Body of pancreas (tissue), 4 donors: ENCODE measurements around the gene PHC2. TPM values are rescaled to one million over a fixed set of nuclear protein-coding genes. Genes with fewer than 3 reads are reported as not detected.

Source experiments
- ATAC-seq: fragments of 150-250 bp; one replicate; pipeline ENCODE4 v1.9.1; 2016
- DNase-seq, 4 donors: peaks; one replicate each; pipeline ENCODE4 v3.0.0-alpha.2; 2019
- H3K27ac ChIP-seq, 4 donors: fragments of 200-600 bp; sonication (generic); 1 replicate in 3 of 4; 2 replicates in 1 of 4; pipeline versions ENCODE4 v1.5.1 to v1.6.1; 2016 to 2019; ENCODE audit warnings: mild to moderate bottlenecking in 1 of 4, mixed read lengths in 1 of 4, moderate library complexity in 1 of 4
- H3K27me3 ChIP-seq, 2 donors: fragments of 200-600 bp; sonication (generic); one replicate each; pipeline ENCODE4 v1.6.0; 2016; ENCODE audit warnings: mild to moderate bottlenecking in 1 of 2
- H3K36me3 ChIP-seq, 2 donors: fragments of 200-600 bp; sonication (generic); replicated peaks in 1 of 2; 2 replicates each; pipeline ENCODE4 v1.5.1; 2016; ENCODE audit warnings: low read depth in 2 of 2; ENCODE audit not compliant: insufficient read depth in 1 of 2
- H3K4me1 ChIP-seq: fragments of 200-600 bp; sonication (generic); one replicate; pipeline ENCODE4 v1.6.0; 2016
- H3K4me3 ChIP-seq, 2 donors: fragments of 200-600 bp; sonication (generic); 1 replicate in 1 of 2; 2 replicates in 1 of 2; pipeline ENCODE4 v1.5.1; 2016 to 2019
- H3K9me3 ChIP-seq, 3 donors: fragments of 200-600 bp; sonication (generic); 1 replicate in 2 of 3; 2 replicates in 1 of 3; pipeline ENCODE4 v1.5.1; 2016
- POLR2A ChIP-seq, 3 donors: fragments of 450-650 bp; IDR thresholded peaks; one replicate each; pipeline ENCODE4 v1.6.1; 2016; ENCODE audit warnings: antibody characterized with exemption in 3 of 3, mild to moderate bottlenecking in 2 of 3
- WGBS, 2 donors: methylation state at CpG; one replicate each; pipeline ENCODE4 v1.1.5; 2017; 5-methylcytosine and 5-hydroxymethylcytosine counted together
- intact Hi-C: fragments of 100-400 bp; cut with DNase I; formaldehyde crosslinking; loops from one replicate; pipeline ENCODE4 v1.15.1; 2023
- total RNA-seq, 2 donors: library from RNA; depleted of rRNA; stranded (reverse); fragments of >200 nt; gene quantifications; one replicate each; pipeline ENCODE4 v1.1.0, GENCODE V29; 2016
- TF ChIP-seq, protein P1 (sequence below), 7 experiments: fragments of 450-650 bp in 4 of 7; fragments of 200-600 bp in 3 of 7; sonication (generic) in 3 of 7; IDR thresholded peaks; one replicate each; pipeline ENCODE4 v1.5.1; 2016 to 2019; ENCODE audit warnings: antibody characterized with exemption in 7 of 7

PHC2 gene
- total RNA-seq, 2 donors from 2014 or later = 41.8 to 44.5 TPM

DNA sequence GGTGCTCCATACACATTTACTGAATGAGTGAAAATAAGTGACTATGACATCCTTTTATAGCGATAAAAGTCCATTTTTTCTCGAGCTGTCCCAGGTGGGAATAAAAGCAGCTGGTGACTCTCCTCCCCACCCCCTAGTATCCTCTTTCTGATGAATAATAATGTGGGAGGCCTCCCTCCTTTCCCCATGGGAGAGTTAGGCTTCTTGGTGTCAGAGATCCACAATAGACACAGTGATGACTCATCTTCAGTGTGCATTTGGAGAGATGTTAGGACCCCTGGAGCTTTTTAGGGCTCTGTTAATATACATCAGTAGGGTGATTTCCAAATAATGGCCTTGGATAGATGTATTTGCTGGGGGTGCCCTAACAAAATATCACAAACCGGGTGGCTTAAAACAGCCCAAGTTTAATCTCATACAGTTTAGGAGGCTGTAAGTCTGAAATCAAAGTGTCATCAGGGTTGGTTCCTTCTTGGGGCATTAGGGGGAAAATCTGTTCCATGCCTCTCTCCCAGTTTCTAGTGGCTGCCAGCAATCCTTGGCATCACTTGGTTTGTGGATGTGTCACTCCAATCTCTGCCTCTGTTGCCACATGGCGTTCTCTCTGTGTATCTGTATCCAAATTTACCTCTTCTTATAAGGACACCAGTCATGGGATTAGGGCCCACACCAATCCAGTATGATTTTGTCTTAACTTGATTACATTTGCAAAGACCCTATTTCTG is 4.4 kb upstream of the PHC2 start:
- ATAC-seq (no peak), DNase-seq (no peak)
- intact Hi-C loops = no loop called here
- TF ChIP-seq, protein P1, sequence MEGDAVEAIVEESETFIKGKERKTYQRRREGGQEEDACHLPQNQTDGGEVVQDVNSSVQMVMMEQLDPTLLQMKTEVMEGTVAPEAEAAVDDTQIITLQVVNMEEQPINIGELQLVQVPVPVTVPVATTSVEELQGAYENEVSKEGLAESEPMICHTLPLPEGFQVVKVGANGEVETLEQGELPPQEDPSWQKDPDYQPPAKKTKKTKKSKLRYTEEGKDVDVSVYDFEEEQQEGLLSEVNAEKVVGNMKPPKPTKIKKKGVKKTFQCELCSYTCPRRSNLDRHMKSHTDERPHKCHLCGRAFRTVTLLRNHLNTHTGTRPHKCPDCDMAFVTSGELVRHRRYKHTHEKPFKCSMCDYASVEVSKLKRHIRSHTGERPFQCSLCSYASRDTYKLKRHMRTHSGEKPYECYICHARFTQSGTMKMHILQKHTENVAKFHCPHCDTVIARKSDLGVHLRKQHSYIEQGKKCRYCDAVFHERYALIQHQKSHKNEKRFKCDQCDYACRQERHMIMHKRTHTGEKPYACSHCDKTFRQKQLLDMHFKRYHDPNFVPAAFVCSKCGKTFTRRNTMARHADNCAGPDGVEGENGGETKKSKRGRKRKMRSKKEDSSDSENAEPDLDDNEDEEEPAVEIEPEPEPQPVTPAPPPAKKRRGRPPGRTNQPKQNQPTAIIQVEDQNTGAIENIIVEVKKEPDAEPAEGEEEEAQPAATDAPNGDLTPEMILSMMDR (IDR thresholded peaks at IDR 0.05) = no peak
- TF ChIP-seq POLR2A (IDR thresholded peaks at IDR 0.05) = no peak
- no peaks in the 10 kb centered on the region for H3K27me3 ChIP-seq
- WGBS, 2 donors = 62 to 68% methylated on average over 4 of the region's 4 CpGs
- peaks cover under 1% of the 10 kb centered on the region for H3K4me1 ChIP-seq
- no peak overlapping the region for H3K4me3 ChIP-seq
- H3K9me3 ChIP-seq = no peaks in the 10 kb centered on the region
- no peaks in the 10 kb centered on the region for H3K36me3 ChIP-seq
- H3K27ac ChIP-seq = no peak overlapping the region

DNA sequence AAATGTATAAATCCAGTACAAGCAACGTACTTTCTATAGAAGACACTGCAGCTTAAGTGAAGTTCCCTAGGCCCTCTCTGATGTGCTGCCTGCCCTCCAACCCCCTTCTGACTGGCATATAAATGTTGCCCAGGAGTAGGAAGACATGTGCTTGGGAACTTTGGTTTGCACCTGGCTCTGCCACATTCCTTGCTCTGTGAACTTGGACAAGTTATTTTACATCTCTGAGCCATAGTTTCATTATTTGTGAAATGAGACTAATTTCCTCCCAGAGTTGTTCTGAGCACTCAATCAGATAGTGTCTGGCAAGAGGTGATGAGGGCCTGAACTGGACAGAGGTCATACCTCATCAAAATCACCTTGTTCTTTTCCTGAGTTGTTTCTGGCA is 3.5 kb upstream of the PHC2 start:
- ATAC-seq = no peak
- intact Hi-C loops = no loop called here
- WGBS, 2 donors = 85 to 100% methylated on average over 1 of the region's 1 CpG

DNA sequence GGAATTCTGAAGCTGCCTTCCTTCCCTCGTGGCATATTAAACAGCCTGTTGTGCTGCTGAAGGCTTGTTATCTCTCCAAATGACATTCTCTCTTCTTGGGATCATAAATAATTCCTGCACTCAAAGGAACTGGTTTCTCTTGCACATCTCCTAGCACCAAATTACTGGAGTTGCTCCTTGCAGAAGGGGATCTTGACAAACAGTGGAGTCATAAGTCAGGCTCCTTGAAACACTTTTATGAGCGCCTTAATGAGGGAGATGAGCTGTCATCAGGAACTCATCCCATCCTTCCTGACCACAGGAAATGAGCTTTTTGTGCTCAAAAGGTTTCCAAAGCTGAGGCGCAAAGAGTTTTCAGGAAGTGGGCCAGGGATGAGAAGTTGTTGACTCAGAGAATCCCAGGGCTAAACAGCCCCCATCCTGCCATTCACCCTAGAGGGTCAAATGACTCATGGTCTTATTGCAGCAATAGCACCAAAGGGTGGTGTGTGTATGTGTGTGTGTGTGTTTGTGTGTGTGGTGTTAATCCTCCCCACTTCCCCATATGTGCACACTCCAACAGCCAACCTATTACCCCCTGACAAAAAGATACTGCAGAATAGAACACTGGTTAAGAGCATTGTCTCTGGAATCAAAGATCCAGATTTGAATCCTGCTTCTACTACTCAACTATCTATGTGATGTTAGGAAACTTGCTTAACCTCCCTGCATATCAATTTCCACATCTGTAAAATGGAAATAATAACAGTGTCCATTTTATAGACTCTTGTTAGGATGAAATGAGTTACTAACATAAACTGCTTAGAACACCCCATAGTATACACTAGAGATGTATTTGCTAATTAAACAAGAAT is 2.8 kb upstream of the PHC2 start:
- no peaks in the 10 kb centered on the region for H3K9me3 ChIP-seq
- TF ChIP-seq, protein P1 (IDR thresholded peaks at IDR 0.05) = no peak
- no peak for TF ChIP-seq POLR2A (IDR thresholded peaks at IDR 0.05)
- no peaks in the 10 kb centered on the region for H3K36me3 ChIP-seq
- H3K4me1 ChIP-seq = peaks cover 16% of the 10 kb centered on the region
- no peaks in the 10 kb centered on the region for H3K27me3 ChIP-seq
- DNase-seq (peak; percentile 20 to 78 (median 29)), ATAC-seq (no peak)
- no peak overlapping the region for H3K4me3 ChIP-seq
- peak overlapping the region in 1 of 4 donors; percentile 10 for H3K27ac ChIP-seq
- intact Hi-C loops = no loop called here
- 57 to 63% methylated on average over 3 of the region's 3 CpGs for WGBS, 2 donors

More for the DNA sequence above, 3.5 kb upstream of the PHC2 start:
- Histone ChIP-seq H3K36me3 (no peaks in the 10 kb centered on the region), H3K4me1 (peaks cover 10% of the 10 kb centered on the region), H3K9me3 (no peaks in the 10 kb centered on the region), H3K27me3 (no peaks in the 10 kb centered on the region), H3K4me3 (no peak overlapping the region), H3K27ac (no peak overlapping the region)
- TF ChIP-seq, protein P1 (IDR thresholded peaks at IDR 0.05) = no peak
- no peak for TF ChIP-seq POLR2A (IDR thresholded peaks at IDR 0.05)
- DNase-seq = no peak

DNA sequence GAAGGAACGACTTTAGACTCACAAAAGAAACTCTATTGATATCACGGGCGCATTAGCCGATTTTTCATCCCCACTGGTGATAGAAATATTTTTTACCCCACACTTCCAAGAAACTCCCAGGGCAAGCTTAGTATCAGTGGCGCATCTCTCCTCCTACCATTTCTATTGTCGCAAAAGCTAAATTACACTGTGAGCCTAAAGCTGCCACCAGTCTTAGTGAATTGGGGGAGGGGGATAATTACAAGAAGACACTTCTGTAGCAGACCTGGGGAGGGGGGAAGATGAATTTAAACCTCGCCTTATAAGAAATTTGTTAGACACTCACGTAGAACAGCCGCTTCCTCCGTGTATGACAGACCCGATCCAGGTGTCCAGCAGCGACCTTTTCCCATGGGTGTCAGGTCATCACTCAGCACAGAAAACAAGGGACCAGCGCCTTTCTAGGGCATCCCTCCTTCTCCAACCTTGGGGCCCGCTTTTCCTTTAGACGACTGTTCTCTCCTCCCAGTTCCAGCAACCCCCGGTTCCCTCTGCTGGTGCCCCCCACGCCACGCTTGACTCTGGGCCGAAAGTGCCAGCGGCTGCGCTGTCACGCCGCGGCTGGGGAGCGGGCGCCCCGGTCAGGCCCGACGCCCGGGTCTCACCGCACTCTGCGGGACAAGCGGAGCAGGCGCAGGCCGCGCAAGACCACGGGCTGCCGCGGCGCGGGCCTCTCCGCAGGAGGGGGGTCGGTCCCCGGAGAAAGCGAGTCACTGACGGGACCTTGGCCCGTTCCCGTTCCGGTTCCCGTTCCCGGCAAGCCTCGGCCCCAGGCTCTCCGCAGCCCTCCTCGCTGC is 821 bp downstream of the PHC2 start:
- H3K9me3 ChIP-seq = no peaks in the 10 kb centered on the region
- H3K4me1 ChIP-seq = peaks cover 25% of the 10 kb centered on the region
- no peaks in the 10 kb centered on the region for H3K27me3 ChIP-seq
- H3K36me3 ChIP-seq = no peaks in the 10 kb centered on the region
- intact Hi-C loops = no loop called here
- 3 to 11% methylated on average over 16 to 50 of the region's 54 CpGs for WGBS, 2 donors
- DNase-seq = peak; percentile 54 to 66 (median 60)
- H3K27ac ChIP-seq = peak overlapping the region; percentile 26 to 76 (median 72)
- peak; percentile 39 for ATAC-seq
- H3K4me3 ChIP-seq = peak overlapping the region; percentile 37 to 84
- TF ChIP-seq POLR2A (IDR thresholded peaks at IDR 0.05) = peak in 1 of 3 donors; percentile 7
- TF ChIP-seq, protein P1 (IDR thresholded peaks at IDR 0.05) = peak in 1 of 7 experiments; percentile 27
